ENCODE data around the gene MYBBP1A. TPM values are rescaled to one million over a fixed set of nuclear protein-coding genes. Genes with fewer than 3 reads are reported as not detected.

The MYBBP1A gene
- total and polyA plus RNA-seq, 9 of the 15 experiments (the other 6 are each of a cell fraction or from before 2014, with no cell fraction given), result 2.0 to 114 (median 47.2) TPM

DNA sequence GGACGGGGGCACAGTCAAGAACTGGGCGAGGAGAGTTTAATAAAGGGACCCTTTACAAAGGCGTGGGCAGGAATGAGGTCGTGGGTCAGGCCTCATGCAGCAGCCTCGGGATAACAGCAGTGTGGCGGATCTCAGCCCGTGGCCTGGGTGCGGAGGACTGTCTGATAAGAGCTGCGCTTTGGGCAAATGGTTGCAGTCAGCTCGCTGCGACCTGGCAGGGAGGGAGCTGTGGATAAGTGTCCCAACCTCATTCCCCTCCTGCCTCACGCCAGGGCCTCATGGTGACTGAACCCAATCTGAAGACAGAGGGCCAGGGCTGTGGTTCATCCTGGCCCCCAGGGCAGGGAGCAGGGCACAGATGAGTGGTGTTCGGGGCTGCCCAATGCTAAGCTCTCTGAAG, 42.8 kb upstream of the MYBBP1A start (continued):
- TF ChIP-seq PRDM10 (IDR thresholded peaks at IDR 0.05; ENCODE audit: partially characterized antibody), result no peak
- no peak for TF ChIP-seq SMARCB1 (IDR thresholded peaks at IDR 0.05; ENCODE audit: insufficient read length, low read depth)

- ATAC-seq, result no peak
- TF ChIP-seq PTBP1 (IDR thresholded peaks at IDR 0.05; ENCODE audit: low read depth, low read length), result no peak
- no peak for TF ChIP-seq DMBX1 (CRISPR knock-in tag; IDR thresholded peaks at IDR 0.05; ENCODE audit: borderline replicate concordance)
- TF ChIP-seq, protein P1, sequence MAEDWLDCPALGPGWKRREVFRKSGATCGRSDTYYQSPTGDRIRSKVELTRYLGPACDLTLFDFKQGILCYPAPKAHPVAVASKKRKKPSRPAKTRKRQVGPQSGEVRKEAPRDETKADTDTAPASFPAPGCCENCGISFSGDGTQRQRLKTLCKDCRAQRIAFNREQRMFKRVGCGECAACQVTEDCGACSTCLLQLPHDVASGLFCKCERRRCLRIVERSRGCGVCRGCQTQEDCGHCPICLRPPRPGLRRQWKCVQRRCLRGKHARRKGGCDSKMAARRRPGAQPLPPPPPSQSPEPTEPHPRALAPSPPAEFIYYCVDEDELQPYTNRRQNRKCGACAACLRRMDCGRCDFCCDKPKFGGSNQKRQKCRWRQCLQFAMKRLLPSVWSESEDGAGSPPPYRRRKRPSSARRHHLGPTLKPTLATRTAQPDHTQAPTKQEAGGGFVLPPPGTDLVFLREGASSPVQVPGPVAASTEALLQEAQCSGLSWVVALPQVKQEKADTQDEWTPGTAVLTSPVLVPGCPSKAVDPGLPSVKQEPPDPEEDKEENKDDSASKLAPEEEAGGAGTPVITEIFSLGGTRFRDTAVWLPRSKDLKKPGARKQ (CRISPR knock-in tag; IDR thresholded peaks at IDR 0.05), result no peak
- no peak for TF ChIP-seq ZNF133 (CRISPR knock-in tag; IDR thresholded peaks at IDR 0.05)
- no peak for TF ChIP-seq TAL1 (IDR thresholded peaks at IDR 0.05)
- TF ChIP-seq FOXM1 (IDR thresholded peaks at IDR 0.05; ENCODE audit: low read depth), result no peak
- no peak for TF ChIP-seq FOXM1 (CRISPR knock-in tag; IDR thresholded peaks at IDR 0.05; ENCODE audit: low read depth)
- TF ChIP-seq THRB (CRISPR knock-in tag; conservative IDR thresholded peaks at IDR 0.05), result no peak
- TF ChIP-seq TRIM24 (IDR thresholded peaks at IDR 0.05), result no peak
- TF ChIP-seq RHOXF2B (CRISPR knock-in tag; conservative IDR thresholded peaks at IDR 0.05), result no peak
- TF ChIP-seq MTA2 (IDR thresholded peaks at IDR 0.05; ENCODE audit: low read depth), result no peak
- no peak for FAIRE-seq
- WGBS (ENCODE audit: insufficient coverage, low coverage, missing lambda C conversion rate), result 17% methylated on average over 21 of the region's 36 CpGs
- Histone ChIP-seq H3K79me2 (ENCODE audit: control insufficient read depth, insufficient read depth, low read length) (no peaks in the 10 kb centered on the region), H3K4me2 (ENCODE audit: insufficient read depth, low read length) (no peak overlapping the region), H3K36me3 (ENCODE audit: control insufficient read depth, insufficient read depth, low read length) (no peaks in the 10 kb centered on the region), H2AFZ (ENCODE audit: low read depth, low read length) (no peak overlapping the region), H3K27ac (ENCODE audit: extremely low read depth, low read depth, low read length) (no peak overlapping the region), H4K20me1 (replicated peaks; ENCODE audit: control insufficient read depth, insufficient read depth, low read length) (0 out of 2 replicates have a peak, but pooled peaks cover 10% of the 10 kb centered on the region), H3K9me3 (replicated peaks; ENCODE audit: control insufficient read depth, insufficient read depth, low read depth, low read length) (no peaks in the 10 kb centered on the region), H3K9ac (ENCODE audit: insufficient read depth in 1 of 2, low read depth in 2 of 2, low read length in 2 of 2) (no peak overlapping the region), H3K27me3 (ENCODE audit: control insufficient read depth in 2 of 2, insufficient read depth in 2 of 2, low read length in 2 of 2) (peaks cover 3 to 82% of the 10 kb centered on the region in 2 experiments; a peak in 3 of 5 replicates), H3K4me3 (no peak overlapping the region), H3K4me1 (replicated peaks in 1 of 2; ENCODE audit: control insufficient read depth in 2 of 2, insufficient read depth in 2 of 2, low read length in 2 of 2) (peaks cover 0 to 21% of the 10 kb centered on the region in 2 experiments; a peak in 3 of 5 replicates), H3K9me1 (ENCODE audit: control insufficient read depth, insufficient read depth, low read length) (no peaks in the 10 kb centered on the region)
- intact Hi-C loops (cut with micrococcal nuclease), result no loop called here
- DNase-seq (ENCODE audit: extremely low read depth in 1 of 4, low spot score in 3 of 4), result no peak
- ChIA-PET POLR2A (no interaction called here), CTCF (ENCODE audit: low intra/inter-chr PET ratio) (no interaction called here)
- BruUV-seq (replicated peaks), result no TSS peak
- in situ Hi-C loops (cut with MboI), result no loop called here
Measured at GRCh38 chr17:4596636-4597380, 41.6 kb upstream of the MYBBP1A start.

Data from K562 (cell line).